Ectodermal cell (in vitro differentiated cells): ENCODE data around the gene DNAJB7.
A peak's percentile ranks its signal among the peaks of the same experiment; 100 is the strongest.
"Not testable (repeated sequence)": the region's sequence is repeated elsewhere in the genome, so short reads cannot be mapped to it uniquely, and the experiment has no call there.

Source experiments
- H3K27ac ChIP-seq: 2 replicates; pipeline ENCODE4 v1.7.0; 2013; ENCODE audit warnings: mild to moderate bottlenecking, low read depth, low read length; ENCODE audit not compliant: insufficient read depth, poor library complexity, severe bottlenecking
- H3K27me3 ChIP-seq: 2 replicates; pipeline ENCODE4 v1.7.0; 2013; ENCODE audit warnings: mild to moderate bottlenecking, low read length; ENCODE audit not compliant: insufficient read depth, control insufficient read depth, poor library complexity, severe bottlenecking
- H3K36me3 ChIP-seq: one replicate; pipeline ENCODE4 v1.7.0; 2013; ENCODE audit warnings: low read length; ENCODE audit not compliant: control insufficient read depth, insufficient read depth
- H3K4me1 ChIP-seq: one replicate; pipeline ENCODE4 v1.7.0; 2013; ENCODE audit warnings: low read length; ENCODE audit not compliant: control insufficient read depth, insufficient read depth
- H3K4me3 ChIP-seq: 2 replicates; pipeline ENCODE4 v1.7.0; 2013; ENCODE audit warnings: low read depth, low read length, control low read depth; ENCODE audit not compliant: insufficient read depth
- H3K9me3 ChIP-seq: 2 replicates; pipeline ENCODE4 v1.7.0; 2013; ENCODE audit warnings: mild to moderate bottlenecking, low read length, moderate library complexity; ENCODE audit not compliant: control insufficient read depth
- WGBS, 2 experiments: methylation state at CpG; one replicate each; pipeline ENCODE4 v1.1.7; 2013; ENCODE audit warnings: missing lambda C conversion rate in 2 of 2; 5-methylcytosine and 5-hydroxymethylcytosine counted together

Gene DNAJB7

DNA sequence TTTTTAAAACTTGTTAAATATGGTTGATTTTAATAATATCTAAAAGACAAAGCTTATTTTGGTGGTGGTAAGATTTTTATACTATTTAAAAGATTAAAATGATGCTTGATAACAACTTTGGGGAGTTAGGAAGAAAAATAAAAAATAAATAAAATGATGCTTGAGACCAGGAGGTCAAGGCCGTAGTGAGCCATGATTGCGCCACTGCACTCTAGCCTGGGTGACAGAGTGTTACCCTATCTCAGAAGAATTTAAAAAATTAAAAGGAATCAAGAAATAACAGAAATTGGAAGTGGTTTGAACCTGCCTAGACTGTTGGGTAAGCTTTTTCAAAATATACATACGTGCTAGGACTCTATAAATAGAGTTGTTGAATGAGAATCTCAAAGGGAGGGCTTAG is 12.1 kb upstream of the DNAJB7 start:
- no peaks in the 10 kb centered on the region for H3K27me3 ChIP-seq
- H3K4me3 ChIP-seq = no peak overlapping the region
- WGBS, 2 experiments = 93 to 100% methylated on average over 3 of the region's 3 CpGs
- no peaks in the 10 kb centered on the region for H3K9me3 ChIP-seq
- no peaks in the 10 kb centered on the region for H3K4me1 ChIP-seq
- H3K27ac ChIP-seq = no peak overlapping the region
- no peaks in the 10 kb centered on the region for H3K36me3 ChIP-seq

DNA sequence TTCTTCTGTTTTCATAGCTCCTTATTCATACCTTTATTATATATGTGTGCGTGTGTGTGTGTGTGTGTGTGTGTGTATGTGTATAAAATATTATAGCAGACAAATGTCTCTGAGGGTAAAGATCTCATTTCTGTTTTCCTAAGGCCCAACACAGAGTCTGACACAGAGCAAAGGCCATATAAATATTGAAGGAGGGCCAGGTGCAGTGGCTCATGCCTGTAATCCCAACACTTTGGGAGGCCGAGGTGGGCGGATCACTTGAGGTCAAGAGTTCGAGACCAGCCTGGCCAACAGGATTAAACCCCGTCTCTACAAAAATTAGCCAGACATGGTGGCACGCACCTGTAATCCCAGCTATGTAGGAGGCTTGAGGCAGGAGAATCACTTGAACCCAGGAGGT is 6.5 kb upstream of the DNAJB7 start:
- not testable (repeated sequence) for H3K4me1 ChIP-seq, H3K27ac ChIP-seq
- WGBS, 2 experiments = 92 to 93% methylated on average over 5 of the region's 6 CpGs

GRCh38 chr22:40867109-40867508 is 5.2 kb upstream of the DNAJB7 start:
- WGBS, 2 experiments = 97 to 100% methylated on average over 2 of the region's 2 CpGs
- H3K27ac ChIP-seq = no peak overlapping the region
- H3K9me3 ChIP-seq = no peaks in the 10 kb centered on the region
- no peak overlapping the region for H3K4me3 ChIP-seq
- H3K27me3 ChIP-seq = no peaks in the 10 kb centered on the region
- no peaks in the 10 kb centered on the region for H3K36me3 ChIP-seq
- no peaks in the 10 kb centered on the region for H3K4me1 ChIP-seq

More for the DNA sequence above, 6.5 kb upstream of the DNAJB7 start:
- H3K36me3 ChIP-seq, H3K9me3 ChIP-seq, H3K4me3 ChIP-seq, H3K27me3 ChIP-seq: not testable (repeated sequence)

- H3K9me3 ChIP-seq = no peaks in the 10 kb centered on the region
- WGBS, 2 experiments = 88 to 91% methylated on average over 2 of the region's 2 CpGs
- no peak overlapping the region for H3K4me3 ChIP-seq
- no peaks in the 10 kb centered on the region for H3K27me3 ChIP-seq
- no peaks in the 10 kb centered on the region for H3K36me3 ChIP-seq
- peaks cover 4% of the 10 kb centered on the region for H3K4me1 ChIP-seq
- no peak overlapping the region for H3K27ac ChIP-seq
Observed at GRCh38 chr22:40862537-40862936, 624 bp upstream of the DNAJB7 start.

DNA sequence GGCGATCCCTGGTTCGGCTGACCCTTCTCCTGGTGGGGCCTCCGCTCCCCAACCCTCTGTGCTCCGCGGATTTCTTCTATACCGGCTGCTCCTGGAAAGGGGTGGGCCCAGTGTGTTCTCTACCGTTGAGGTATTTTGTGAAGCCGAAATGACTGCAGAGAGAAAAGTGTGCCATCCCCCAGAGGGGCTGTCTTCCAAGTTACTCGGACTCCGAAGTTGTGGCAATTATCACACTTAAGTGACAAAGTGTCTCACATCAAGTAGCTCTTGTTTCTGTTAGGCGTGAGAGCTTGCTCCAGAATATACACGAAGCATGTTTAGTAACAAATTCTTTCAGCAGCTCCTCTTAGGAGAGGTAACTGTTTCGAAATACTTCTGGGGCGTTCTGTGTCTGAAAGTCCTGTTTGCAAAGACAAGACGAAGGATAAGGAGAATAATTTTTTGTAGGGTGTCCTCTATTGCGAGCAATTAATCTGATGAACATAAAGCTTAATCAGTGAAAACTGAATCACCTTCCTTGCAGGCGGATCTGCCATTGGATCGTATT is 4.5 kb downstream of the DNAJB7 start:
- no peaks in the 10 kb centered on the region for H3K36me3 ChIP-seq
- H3K9me3 ChIP-seq = no peaks in the 10 kb centered on the region
- H3K27me3 ChIP-seq = no peaks in the 10 kb centered on the region
- H3K4me3 ChIP-seq = peak overlapping the region; percentile 74
- H3K4me1 ChIP-seq = peaks cover 20% of the 10 kb centered on the region
- 14 to 15% methylated on average over 18 of the region's 18 CpGs for WGBS, 2 experiments
- peak overlapping the region; percentile 100 for H3K27ac ChIP-seq

DNA sequence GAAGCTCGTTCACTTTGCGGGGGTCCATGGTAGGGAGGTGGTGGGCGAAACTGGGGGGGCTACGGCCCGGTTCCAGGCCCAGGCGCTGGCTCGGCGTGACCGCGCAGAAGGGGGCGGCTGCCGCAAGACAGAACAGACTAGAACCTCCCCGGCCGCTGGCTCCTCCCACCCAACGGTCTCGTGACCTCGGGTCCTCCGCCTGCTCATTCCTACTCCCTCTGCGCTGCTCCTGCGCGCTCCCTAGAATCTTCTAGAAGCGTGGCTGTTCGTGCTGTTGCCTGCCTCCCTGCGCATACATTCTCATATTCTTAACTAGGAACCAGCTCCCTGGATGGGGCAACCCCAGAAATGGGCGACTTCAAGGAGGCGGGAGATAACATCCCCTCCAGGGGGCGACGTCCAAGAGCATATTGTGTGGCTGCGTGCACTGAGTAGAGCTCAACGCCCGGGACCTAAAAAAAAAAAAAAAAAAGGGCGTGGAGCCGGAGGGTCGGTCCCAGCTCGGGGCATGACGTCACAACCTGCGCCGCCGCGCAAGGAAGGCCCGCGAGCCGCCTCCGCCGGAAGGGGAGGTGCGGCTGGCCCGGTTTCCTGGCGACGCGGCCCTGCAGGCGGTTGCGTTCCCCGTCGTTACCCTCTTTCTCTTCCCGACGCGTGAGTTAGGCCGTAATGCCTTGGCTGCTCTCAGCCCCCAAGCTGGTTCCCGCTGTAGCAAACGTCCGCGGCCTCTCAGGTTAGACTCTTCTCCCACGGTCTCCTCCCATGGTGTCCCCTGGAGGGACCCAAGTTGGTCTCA is 5.2 kb downstream of the DNAJB7 start, which contains the start of the genes ST13 and XPNPEP3:
Gene ST13, minus strand, starts transcription at position 127 of the 796 bp plus-strand sequence. Its CDS starts 99 bp downstream, at position 28.
Gene XPNPEP3, plus strand, starts transcription at position 636 of the 796 bp plus-strand sequence. Its CDS starts 34 bp downstream, at position 670.
- Histone ChIP-seq H3K27me3 (no peaks in the 10 kb centered on the region), H3K4me1 (peaks cover 20% of the 10 kb centered on the region), H3K36me3 (no peaks in the 10 kb centered on the region), H3K9me3 (no peaks in the 10 kb centered on the region), H3K4me3 (peak within 1 kb of the TSS; percentile 74), H3K27ac (peak within 1 kb of the TSS; percentile 100)
- WGBS, 2 experiments = 0% methylated on average over 63 of the region's 63 CpGs

DNA sequence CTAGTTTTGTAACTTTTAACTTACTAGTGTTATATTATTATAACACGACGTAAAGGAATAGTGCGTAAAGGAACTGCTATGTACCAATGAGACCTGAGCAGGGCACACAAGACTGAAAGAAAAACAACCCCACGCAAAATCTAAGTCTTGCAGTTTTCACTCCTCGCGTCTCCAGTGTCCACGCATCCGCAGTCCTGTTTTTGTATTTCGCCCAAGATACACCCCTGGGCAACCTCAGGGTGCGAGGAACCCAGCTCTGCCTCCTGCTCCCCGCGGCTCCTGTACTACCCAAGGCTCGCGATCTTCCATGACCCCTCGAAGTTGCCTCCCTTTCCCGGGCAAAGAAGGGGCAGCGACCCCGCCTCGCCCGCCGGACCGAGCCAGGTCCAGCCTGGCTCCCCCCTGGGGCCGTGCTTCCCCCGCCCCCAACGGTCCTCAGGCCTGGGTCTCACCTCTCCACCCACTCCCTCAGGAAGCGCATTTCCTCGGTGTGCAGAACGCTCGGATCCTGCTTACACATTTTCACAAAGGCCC is 5.9 kb downstream of the DNAJB7 start:
- H3K4me1 ChIP-seq = peaks cover 20% of the 10 kb centered on the region
- H3K27me3 ChIP-seq = no peaks in the 10 kb centered on the region
- peak overlapping the region; percentile 74 for H3K4me3 ChIP-seq
- peak overlapping the region; percentile 100 for H3K27ac ChIP-seq
- WGBS, 2 experiments = 1% methylated on average over 26 to 29 of the region's 29 CpGs
- H3K36me3 ChIP-seq = no peaks in the 10 kb centered on the region
- H3K9me3 ChIP-seq = no peaks in the 10 kb centered on the region

DNA sequence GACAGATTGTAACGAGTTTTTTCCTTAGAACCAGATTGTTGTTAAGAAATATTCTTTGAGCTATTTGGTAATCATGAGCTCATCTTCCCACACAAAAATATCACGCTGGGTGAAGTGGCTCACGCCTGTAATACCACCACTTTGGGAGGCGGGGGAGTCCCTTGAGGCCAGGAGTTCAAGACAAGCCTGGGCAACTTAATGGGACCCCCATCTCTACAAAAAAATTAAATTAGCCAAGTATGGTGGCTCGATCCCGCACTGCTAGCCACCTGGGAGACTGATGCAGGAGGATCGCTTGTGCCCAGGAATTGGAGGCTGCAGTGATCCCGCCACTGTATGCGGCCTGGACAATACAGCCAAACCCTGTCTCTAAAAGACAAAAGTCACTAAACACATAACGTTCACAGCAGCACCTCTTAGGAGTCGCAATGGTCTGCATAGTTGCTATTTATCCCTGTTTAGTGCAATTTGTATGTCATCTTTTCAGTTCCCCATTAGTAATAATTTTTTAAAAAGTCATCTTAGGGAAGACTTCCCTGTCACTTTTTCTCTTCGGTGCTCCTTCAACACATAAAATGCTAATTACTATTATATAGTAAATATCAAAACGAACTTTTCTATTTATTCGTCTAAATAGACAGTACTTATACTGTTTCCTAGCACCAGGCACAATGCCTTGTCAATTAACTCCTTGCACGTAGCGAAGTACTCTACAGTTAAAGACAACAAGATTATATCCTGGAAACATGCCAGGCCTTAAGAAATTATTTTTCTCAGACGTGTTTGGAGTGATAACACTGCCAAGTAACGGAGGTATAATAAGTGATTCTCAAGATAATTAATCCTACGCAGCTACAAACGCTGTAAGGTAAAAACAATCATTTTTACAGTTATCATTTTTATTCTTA is 6.6 kb downstream of the DNAJB7 start:
- peak overlapping the region; percentile 74 for H3K4me3 ChIP-seq
- H3K27ac ChIP-seq = no peak overlapping the region
- no peaks in the 10 kb centered on the region for H3K27me3 ChIP-seq
- H3K9me3 ChIP-seq = no peaks in the 10 kb centered on the region
- no peaks in the 10 kb centered on the region for H3K36me3 ChIP-seq
- H3K4me1 ChIP-seq = peaks cover 20% of the 10 kb centered on the region
- WGBS, 2 experiments = 62 to 67% methylated on average over 15 to 17 of the region's 20 CpGs

GRCh38 chr22:40853961-40854360 is 8.0 kb downstream of the DNAJB7 start:
- Histone ChIP-seq H3K4me3 (peak overlapping the region; percentile 4), H3K27ac (no peak overlapping the region), H3K4me1 (peaks cover 18% of the 10 kb centered on the region), H3K36me3 (no peaks in the 10 kb centered on the region), H3K27me3 (no peaks in the 10 kb centered on the region), H3K9me3 (no peaks in the 10 kb centered on the region)
- 42 to 73% methylated on average over 1 to 3 of the region's 3 CpGs for WGBS, 2 experiments
